Measurements from ENCODE around the gene FGD5.

DNA sequence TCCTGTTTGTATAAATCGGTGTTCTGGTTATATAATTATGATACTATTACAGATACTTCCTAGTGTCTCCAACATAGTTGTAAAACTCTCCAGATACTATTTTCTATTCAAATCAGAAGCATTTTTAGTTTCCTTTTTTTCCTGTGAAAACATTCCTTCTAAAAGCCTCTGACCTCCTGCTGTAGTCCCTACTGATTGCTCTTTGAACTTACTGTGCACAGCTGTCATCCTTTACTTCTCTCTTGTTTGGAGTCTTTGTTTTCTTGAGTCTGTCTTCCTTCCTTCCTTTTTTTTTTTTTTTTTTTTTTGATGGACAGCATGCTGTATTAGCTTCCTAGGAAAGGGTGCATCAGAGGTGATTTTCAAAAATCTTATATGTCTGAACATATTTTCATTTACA lies 157.6 kb downstream of the FGD5 start:
- TF ChIP-seq CTCF (IDR thresholded peaks at IDR 0.05): no peak
- TF ChIP-seq POLR2A (IDR thresholded peaks at IDR 0.05): no peak
